Smooth muscle cell of the brain vasculature (primary cell): ENCODE data around the gene SSH3.
"Not testable (repeated sequence)": the region's sequence is repeated elsewhere in the genome, so short reads cannot be mapped to it uniquely, and the experiment has no call there.

Experiments used
- DNase-seq: peaks from one replicate; pipeline ENCODE4 v3.0.0-alpha.2; 2012; ENCODE audit warnings: low read depth, low spot score

Gene SSH3

DNA sequence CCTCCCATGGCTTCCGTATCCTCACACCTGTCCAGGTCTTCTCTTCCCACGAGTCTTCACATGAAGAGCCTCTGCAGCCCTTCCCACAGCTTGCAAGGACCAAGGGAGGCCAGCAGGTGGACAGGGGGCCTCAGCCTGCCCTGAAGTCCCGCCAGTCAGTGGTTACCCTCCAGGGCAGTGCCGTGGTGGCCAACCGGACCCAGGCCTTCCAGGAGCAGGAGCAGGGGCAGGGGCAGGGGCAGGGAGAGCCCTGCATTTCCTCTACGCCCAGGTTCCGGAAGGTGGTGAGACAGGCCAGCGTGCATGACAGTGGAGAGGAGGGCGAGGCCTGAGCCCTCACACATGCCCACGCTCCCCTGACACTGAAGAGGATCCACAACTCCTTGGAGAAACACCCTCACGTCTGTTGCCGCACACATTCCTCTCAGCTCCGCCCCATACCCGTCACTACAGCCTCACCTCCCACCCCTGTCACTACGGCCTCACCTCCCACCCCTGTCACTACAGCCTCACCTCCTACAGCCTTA, 8.3 kb downstream of the SSH3 start:
- DNase-seq, result no peak

DNA sequence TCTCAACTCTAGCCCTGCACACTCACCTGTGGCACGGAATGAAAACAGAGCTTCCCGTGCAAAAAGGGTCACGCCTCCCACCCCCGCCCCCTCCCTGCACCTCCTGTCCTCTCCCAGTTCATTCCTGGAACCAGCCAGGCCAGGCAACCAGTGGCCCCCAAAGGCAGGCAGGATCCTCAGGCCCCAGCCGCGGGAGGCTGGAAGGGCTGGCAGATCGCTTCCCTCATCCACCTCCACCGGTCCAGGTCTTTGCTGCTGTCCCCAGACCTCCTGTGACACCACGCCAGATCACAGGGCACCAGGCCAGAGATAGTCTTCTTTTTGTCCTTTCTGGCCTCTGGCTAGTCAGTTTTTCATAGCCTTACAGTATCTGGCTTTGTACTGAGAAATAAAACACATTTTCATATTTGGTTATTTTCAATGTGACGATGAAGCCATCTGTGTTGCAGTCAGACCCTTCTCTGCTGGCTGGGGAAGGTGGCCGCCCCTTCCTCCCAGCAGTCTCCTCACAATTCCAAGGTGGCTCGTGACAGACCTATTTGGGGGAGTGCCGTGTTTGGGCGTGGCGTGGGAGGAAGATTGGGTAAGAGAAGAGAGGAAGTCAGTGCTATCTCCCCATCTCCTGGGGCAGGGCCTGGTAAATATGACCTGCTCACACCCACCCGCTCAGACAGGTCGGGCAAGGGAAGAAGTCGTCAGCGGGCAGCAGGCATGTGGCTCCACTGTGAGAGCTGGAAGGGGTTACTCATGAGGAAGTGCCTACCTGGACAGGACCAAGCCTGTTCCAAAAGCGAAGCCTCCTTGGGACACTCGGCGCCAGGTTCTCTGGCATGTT, 9.1 kb downstream of the SSH3 start:
- no peak for DNase-seq

DNA sequence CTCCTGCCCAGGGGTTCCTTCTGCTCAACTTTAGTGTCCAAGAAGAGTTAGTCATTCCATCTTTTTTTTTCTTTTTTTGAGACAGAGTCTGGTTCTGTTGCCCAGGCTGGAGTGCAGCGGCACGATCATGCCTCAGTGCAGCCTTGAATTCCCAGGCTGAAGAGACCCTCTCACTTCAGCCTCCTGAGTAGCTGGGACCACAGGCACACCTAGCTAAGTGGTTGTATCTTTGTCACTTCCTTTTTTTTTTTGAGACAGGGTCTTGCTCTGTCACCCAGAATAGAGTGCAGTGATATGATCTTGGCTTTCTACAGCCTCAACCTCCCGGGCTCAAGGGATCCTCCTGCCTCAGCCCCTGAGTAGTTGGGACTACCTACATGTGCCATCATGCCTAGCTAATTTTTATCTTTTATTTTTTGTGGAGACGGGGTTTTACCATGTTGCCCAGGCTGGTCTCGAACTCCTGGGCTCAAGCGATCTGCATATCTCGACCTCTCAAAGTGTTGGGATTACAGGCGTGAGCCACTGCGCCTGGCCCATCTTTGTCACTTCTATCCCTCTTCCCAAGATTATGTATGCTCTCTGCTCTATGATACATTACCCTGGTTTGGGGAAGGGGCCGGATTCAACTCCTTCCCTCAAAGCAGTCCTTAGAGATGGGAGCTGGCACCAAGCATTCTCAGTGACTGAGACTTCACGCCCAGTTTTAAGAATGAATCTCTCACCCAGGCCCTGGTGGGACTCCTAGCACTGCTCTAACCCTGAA, 10.0 kb downstream of the SSH3 start:
- no peak for DNase-seq

DNA sequence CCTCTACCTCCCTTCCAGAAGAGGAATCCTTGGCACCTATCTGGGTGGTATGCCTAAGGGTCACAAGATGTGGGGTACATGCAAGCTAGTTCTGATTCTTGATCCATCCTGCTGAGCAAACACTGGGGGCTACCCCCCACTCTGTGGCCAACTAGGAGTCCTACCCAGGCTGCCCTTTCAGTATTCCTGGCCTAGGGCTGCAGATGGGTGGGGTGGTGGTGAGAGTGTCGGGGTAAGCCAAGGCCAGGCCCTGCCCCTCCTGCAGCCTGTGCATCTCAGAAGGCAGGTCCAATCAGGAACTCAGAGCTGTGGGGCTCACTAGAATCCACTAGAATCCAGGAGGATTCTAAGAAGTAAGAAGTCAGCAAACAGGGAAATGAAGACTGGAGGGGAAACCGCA, 10.9 kb downstream of the SSH3 start:
- DNase-seq, result no peak

DNA sequence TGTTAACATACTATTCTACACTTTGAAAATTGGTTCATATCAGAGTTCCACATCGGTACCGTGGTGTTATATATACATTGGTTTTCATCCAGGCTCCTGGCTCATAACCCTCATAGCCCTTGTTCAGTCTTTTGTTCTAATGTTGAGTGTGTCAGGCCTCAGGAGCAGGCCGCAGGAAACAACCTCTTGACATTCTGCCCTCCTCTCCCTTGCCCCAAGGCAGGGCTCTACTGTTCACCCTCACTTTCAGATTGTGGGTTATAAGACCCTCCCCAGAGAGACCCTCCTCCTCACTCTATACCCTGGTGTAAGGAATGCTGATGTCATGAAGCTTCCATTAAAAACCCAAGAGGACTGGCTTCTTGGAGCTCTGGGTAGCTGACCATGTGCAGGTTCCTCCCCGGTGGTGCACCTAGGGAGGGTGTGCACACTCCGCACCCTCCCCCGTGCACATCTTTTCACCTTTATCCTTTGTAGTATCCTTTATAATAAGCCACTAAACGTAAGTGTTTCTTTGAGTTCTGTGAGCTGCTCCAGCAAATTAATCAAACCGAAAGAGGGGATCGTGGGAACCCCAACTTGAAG, 12.1 kb downstream of the SSH3 start:
- DNase-seq, result no peak

DNA sequence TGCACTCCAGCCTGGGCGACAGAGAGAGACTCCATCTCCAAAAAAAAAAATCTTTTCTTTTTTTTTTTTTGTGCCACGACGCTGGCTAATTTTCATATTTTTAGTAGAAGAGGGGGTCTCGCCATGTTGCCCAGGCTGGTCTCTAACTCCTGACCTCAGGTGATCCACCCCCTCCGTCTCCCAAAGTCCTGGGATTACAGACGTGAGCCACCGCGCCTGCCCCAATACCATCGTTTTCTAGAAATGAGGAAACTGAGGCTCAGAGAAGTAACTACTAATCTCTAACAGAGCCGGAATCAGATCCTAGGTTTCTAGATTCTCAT, 13.5 kb downstream of the SSH3 start:
- no peak for DNase-seq

DNA sequence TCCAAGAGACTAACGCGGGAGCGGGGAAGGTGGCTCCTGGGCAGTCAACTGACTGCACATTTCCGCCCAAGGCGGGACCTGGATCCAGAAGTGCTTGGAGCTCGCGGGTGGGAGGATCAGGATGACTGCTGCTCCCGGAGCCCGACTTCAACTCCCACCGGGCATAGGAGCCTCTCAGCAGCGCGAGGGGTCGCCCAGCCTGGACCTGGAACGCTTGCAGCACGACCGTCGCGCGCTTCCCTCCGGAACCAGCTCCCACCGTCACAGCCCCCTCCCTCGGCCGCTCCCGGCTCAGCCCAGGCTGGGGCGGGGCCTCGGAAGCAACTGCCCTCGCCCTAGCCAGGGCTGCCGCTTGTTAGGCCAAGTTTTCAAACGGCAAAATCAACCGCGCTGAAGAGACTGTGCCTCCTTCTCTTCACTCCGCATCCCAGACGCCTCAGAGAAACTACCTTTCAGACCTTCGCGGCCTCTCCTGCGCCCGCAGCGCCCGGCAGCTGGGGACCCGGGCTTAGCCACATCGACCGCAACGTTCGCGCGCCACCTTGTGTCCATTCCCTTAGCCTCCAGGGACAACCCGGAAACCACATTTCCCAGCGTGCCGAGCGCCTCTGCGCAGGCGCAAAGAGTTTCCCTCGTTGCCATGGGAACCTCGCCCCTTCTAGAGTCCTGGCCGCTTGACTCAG, 14.0 kb downstream of the SSH3 start:
- DNase-seq, result peak; percentile 86

DNA sequence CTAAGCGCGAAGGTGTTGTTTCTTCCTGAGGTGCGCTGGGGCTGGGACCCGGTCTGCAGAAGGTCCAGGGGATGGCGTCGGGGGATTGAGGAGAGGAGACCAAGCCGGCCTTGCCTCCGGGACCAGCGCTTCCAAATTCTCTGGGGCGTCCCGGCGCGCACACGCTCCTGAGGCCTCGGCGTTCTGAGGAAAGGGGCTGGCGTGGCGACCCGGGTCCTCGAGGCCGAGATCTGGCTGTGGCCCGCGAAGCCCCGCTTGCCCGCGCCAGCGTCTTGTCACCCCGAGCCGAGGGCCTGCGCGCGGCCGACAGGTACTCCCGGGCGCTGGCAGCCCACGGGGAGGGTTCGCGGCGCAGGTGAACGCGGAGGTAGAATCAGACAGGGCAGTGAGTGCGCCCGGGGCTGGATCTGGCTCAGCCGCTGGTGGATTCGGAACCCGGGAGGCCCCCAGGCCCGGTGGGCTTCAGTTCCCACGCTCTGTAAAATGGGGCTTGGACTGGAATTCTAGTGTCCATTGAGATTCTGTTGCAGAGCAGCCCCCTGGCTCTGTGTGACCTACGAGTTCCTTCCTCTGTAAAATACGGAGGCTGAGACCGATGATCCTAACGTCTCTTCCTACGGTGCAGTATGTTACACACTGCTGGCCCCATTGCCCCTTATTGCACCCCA, 14.7 kb downstream of the SSH3 start:
- DNase-seq, result no peak

DNA sequence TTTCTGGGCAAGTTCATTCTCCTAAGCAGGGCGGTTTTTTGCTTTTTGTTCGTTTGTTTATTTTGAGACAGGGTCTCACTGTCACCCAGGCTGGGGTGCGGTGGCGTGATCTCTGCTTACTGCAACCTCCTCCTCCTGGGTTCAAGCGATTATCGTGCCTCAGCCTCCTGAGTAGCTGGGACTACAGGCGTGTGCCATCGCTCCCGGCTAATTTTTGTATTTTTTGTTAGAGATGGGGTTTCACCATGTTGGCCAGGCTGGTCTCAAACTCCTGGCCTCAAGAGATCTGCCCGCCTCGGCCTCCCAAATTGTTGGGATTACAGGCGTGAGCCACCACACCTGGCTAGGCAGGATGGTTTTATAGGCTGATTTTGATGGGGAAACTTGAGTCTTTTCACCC, 15.5 kb downstream of the SSH3 start:
- DNase-seq, result not testable (repeated sequence)

DNA sequence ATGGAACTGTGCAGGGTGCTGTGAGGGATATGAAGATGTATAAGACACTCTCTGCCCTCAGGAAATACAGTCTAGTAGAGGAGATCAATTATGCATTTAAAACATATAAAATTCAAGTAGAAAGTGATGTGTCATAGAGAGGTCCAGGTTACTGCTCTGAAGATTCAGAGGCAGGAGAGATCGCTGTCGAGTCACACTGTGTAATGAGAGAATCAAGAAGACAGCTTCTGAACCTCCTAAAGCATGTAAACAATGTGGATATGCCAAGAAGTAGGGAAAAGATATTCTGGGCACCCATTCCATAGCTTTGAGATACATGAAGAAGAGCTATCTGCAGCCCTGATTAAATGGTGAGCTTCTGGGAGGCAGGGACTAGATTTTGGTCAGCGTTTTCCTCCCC, 16.7 kb downstream of the SSH3 start:
- no peak for DNase-seq

DNA sequence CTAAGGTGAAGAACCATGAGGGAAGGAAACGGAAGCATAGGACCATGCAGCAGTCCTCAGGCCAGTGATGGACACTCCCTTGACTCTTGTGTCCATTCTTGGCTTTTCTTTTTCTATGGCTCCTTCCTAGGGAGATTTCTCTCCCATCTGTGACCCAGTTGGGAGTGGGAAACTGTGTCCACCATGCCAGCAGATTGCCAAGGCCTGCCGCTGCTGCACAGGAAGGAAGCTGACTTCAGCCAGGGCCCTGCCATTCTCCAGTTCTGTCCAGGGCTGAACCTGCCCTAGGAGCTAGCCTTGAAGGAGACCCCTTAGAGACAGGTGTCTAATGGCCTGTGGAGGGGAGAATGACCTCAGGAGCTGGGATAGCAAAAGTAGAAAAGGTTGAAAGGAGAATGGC, 17.4 kb downstream of the SSH3 start:
- no peak for DNase-seq

DNA sequence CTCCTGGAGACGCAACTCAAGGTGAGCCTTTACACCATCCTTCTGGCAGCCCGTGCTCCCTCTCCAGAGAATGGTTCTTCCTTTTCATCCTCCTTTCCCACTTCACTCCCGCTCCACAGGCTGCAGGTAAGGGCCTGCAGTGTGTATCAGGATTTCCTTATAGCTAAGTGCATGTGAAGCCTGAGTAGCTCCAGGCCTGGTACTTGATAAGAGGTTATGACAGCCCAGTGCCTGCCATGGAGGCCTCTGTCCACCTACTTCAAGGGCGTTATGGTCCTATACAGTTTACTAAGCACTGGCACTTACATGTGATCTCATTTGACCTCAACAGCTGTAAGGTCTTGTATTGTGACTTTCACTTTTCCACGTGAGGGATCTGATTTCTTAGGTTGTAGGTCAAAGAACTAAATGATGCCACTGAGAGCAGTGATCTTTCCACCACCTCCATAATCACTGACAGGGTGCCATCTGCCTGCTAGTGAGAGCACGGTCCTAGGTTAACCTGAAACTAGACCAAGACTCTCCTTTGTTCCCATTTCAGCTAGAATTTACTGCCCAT, 18.1 kb downstream of the SSH3 start:
- DNase-seq, result no peak

DNA sequence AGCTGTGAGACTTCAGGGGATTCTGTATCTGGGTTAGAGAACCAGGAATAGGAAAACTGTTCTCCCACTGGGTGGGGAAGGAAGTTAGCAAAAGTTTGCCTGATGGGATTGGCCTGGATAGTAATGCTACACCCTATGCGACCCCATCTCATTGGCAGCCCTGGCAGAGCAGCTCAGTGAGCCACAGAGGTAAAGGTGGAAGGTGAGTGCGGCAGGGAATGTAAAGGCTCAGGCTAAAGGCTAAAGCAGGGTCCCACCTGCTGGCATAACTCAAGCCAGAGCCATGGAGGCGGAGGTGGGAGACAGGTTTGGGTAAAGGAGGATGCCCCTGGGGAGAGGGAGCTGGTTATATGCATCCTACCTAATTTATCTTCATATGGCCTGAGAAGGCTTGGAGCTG, 18.7 kb downstream of the SSH3 start:
- DNase-seq, result no peak

DNA sequence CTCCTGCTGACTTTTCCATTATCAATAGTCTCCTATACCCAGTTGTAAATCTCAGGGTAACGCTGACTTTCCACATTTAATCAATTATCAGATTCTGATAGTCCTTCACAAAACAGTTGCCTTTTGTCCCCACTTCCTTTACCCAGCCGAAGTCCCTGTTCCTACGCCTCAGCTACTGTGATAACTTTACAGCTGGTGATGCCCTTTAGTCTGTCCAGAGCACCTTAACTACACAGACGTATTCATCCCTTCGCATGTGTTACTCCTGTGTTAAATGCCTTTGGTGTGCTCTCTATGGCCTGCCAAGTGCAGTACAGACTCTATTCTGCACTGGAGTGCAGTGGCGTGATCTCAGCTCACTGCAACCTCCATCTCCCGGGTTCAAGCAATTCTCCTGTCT, 20.2 kb downstream of the SSH3 start:
- DNase-seq, result no peak

DNA sequence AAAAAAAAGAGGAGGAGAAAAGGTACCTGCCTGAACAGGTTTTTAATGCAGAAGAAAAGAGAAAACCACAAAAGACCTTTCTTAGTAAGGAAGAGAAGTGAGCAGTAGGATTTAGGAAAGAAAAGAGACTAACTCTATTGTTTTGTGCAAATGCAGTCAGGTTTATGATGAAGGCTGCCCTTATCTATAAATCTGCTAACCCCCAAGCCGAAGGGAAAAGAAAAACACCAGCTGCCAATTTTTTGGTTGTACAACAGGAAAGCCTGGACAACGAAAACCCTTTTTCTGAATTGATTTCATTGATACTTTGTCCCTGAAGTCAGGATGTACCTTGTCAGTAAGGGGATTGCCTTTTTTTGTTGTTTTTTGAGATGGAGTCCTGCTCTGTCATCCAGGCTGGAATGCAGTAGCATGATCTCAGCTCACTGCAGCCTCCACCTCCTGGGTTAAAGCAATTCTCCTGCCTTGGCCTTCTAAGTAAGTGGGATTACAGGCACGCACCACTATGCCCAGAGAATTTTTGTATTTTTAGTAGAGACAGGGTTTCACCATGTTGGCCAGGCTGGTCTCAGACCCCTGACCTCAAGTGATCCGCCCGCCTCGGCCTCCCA, 28.9 kb downstream of the SSH3 start:
- DNase-seq, result no peak

DNA sequence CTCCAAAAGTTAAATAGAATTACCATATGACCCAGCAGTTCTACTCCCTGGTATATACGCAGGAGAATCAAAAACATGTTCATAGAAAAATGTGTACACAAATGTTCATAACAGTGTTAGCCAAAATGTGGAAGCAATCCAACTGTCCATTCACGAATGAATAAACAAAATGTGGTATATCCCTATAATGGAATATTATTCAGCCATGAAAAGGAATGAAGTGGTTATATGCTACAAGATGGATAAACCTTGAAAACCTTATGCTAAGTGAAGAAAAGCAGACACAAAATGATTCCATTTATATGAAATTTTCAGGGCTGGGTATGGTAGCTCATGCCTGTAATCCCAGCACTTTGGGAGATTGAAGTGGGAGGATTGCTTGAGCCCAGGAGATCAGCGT, 33.9 kb downstream of the SSH3 start:
- DNase-seq, result no peak

DNA sequence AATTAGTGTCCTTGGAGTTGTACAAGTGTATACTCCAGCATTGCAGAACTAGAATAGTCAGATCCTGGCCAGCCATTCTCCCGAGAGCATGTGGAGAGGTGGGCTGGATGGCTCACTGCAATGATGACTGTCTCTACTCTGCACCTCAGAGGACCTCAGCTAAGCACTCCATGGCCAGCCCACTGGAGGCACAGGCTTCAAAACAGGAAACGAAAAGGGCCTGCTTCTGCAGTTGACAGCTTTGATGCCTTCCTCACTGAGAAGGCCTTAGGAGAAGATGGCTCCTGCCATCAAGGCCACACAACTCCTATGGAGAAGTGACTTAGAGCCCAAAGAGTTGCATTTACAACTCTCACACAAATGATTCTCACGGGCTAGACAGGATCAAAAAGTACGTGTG, 40.9 kb downstream of the SSH3 start:
- DNase-seq, result no peak

DNA sequence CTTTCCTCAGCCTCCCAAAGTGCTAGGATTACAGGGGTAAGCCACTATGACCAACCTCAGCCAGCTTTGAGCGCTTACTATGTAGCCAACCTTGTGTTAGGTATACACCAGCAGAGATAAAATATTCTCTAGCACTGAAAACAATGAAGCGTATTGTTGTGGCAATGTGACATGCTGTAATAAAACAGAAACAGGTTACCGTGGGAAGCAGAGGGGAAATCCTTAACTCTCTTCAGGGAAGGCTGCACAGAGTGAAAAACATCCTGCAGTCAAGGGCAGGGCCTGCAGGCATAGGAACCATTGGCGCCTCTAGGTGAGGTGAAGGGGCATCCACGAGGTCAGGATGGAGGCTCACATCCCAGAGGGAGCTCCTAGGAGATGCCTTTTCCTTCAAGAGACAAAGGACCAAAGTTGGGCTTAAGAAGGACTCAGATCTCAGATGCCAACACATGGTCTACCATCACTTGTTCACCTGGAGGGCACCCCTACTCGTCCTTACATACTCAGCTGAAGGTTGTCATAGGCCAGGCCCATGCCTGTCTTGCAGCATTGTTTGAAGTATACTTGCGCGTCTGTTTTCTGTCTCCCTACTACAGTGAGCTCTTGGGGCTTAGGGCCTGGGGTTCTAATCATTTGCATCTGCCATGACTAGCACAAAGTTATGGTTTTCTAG, 42.1 kb downstream of the SSH3 start:
- DNase-seq, result no peak

DNA sequence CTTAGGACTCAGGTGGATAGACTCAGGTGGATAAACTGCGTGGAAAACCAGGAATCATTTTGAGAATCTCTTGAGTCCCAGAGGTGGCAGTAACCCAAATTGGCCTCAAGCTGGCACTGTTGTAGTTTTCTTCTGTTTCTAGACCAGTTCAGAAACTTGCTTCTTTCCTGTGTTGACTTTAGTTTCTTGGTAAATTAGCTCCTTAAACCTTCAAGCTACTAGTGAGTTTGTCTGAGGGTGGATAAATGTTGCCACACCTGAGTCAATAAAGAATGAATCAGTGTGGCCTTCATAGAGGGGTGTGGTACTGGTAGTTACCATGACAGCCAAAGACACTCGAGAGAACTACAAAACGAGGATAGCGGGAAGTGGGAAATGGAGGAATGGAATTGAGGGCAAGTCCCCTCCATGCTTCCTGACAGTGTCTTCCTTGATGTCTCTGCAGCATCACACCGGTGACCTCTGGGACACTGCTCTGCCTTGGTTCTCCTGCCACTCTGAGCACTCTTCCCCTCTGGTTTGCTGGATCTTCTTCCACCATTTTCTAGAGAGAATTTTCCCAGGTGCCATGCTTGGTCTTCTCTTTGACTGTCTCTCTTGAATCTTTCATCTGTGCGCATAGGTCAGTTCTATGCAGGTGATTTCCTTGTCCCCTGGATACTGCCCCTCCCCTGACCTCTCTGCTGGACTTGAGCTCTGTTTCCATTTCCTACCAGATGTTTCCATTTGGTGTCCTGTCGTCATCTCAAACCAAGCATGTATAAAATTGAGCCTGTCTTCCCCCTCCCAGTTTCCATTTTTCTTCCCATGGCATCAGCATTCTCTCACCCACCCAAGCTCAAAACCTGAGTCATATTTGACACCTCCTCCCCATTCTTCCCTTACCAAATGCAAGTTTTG, 42.8 kb downstream of the SSH3 start:
- DNase-seq, result no peak
